Lung (tissue), 12 donors: ENCODE results near the gene PDAP1. TPM values are rescaled to one million over a fixed set of nuclear protein-coding genes. Genes with fewer than 3 reads are reported as not detected.

Source experiments
- ATAC-seq: fragments of 200-7000 bp; cut with Tn5 transposase; one replicate; pipeline ENCODE4 v1.9.1; 2020; ENCODE audit warnings: moderate number of reproducible peaks; ENCODE audit not compliant: insufficient read depth, low FRiP score
- DNase-seq, 3 donors: peaks; one replicate each; pipeline ENCODE4 v3.0.0-alpha.2; 2013 to 2017
- H3K27ac ChIP-seq, 2 donors: one replicate each; pipeline ENCODE4 v1.5.1; 2013; ENCODE audit warnings: mild to moderate bottlenecking in 2 of 2, moderate library complexity in 2 of 2, control low read depth in 1 of 2, inconsistent platforms in 1 of 2, low read depth in 1 of 2, low read length in 1 of 2
- H3K27me3 ChIP-seq, 3 donors: one replicate each; pipeline ENCODE4 v1.5.1; 2013; ENCODE audit warnings: low read length in 2 of 3; ENCODE audit not compliant: control insufficient read depth in 3 of 3, insufficient read depth in 3 of 3
- H3K36me3 ChIP-seq, 4 donors: one replicate each; pipeline ENCODE4 v1.5.1; 2013; ENCODE audit warnings: low read length in 4 of 4, mild to moderate bottlenecking in 1 of 4, moderate library complexity in 1 of 4; ENCODE audit not compliant: control insufficient read depth in 4 of 4, insufficient read depth in 4 of 4
- H3K4me1 ChIP-seq, 5 donors: one replicate each; pipeline ENCODE4 v1.5.1; 2013; ENCODE audit warnings: low read length in 5 of 5, mild to moderate bottlenecking in 2 of 5, moderate library complexity in 1 of 5; ENCODE audit not compliant: control insufficient read depth in 5 of 5, insufficient read depth in 5 of 5
- H3K4me3 ChIP-seq: one replicate; pipeline ENCODE4 v1.5.1; 2013; ENCODE audit warnings: mild to moderate bottlenecking, control low read depth, moderate library complexity
- H3K9ac ChIP-seq, 2 donors: one replicate each; pipeline ENCODE4 v1.5.1; 2013; ENCODE audit warnings: low read length in 2 of 2, control low read depth in 1 of 2; ENCODE audit not compliant: insufficient read depth in 1 of 2
- H3K9me3 ChIP-seq, 4 donors: one replicate each; pipeline ENCODE4 v1.5.1; 2013; ENCODE audit warnings: low read length in 3 of 4, mild to moderate bottlenecking in 1 of 4, moderate library complexity in 1 of 4; ENCODE audit not compliant: control insufficient read depth in 4 of 4, insufficient read depth in 3 of 4
- WGBS, 2 donors: extraction: QIAGEN DNeasy Blood & Tissue Kit; methylation state at CpG; one replicate each; pipeline ENCODE4 v1.1.7; 2013; 5-methylcytosine and 5-hydroxymethylcytosine counted together
- polyA plus RNA-seq, 2 donors: library from polyadenylated mRNA; stranded (reverse); fragments of 200-250 nt; gene quantifications; one replicate each; pipeline ENCODE4 v1.2.1, GENCODE V29; 2013
- total RNA-seq, 2 donors: library from RNA; depleted of rRNA in 1 of 2; stranded (reverse); fragments of >200 nt in 1 of 2; gene quantifications; one replicate each; pipeline ENCODE4 v1.2.1, GENCODE V29; 2014 to 2021
- TF ChIP-seq, protein P1 (sequence below): IDR thresholded peaks from 2 replicates; pipeline ENCODE4 v1.5.1; 2012; ENCODE audit warnings: mild to moderate bottlenecking; ENCODE audit errors: control extremely low read depth, extremely low read depth
- donor health status: control.
- donor health status: control.
- donor health status: Bipolar disorder and iron deficiency.
- donor health status: healthy.
- donor health status: DM: yes; HTN: yes; CAD: no.

Gene PDAP1
- total and polyA plus RNA-seq, 4 donors: 20.5 to 191 (median 113) TPM

DNA sequence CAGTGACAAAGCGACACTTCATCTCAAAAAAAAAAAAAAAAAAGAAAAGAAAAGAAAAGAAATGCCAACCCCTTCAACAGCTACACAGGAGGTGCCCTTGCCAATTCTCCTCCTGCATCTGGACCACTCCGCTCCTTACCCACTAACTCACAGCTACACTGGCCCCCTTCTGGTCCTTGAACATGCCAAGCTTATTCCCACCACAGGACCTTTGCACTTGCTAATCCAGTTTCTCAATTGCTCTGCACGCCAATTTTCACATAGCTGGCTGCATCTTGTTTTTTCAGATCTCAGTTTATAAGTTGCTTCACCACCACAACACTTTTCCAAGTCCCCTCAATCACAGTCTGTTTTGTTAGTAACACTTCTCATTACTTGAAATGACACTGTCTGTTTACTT lies 5.5 kb downstream of the PDAP1 start:
- H3K4me1 ChIP-seq: peaks cover 0 to 14% (median 7%) of the 10 kb centered on the region in 5 donors
- no peak overlapping the region for H3K4me3 ChIP-seq
- H3K9ac ChIP-seq: no peak overlapping the region
- TF ChIP-seq, protein P1, sequence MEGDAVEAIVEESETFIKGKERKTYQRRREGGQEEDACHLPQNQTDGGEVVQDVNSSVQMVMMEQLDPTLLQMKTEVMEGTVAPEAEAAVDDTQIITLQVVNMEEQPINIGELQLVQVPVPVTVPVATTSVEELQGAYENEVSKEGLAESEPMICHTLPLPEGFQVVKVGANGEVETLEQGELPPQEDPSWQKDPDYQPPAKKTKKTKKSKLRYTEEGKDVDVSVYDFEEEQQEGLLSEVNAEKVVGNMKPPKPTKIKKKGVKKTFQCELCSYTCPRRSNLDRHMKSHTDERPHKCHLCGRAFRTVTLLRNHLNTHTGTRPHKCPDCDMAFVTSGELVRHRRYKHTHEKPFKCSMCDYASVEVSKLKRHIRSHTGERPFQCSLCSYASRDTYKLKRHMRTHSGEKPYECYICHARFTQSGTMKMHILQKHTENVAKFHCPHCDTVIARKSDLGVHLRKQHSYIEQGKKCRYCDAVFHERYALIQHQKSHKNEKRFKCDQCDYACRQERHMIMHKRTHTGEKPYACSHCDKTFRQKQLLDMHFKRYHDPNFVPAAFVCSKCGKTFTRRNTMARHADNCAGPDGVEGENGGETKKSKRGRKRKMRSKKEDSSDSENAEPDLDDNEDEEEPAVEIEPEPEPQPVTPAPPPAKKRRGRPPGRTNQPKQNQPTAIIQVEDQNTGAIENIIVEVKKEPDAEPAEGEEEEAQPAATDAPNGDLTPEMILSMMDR: no peak
- no peak for DNase-seq
- H3K27me3 ChIP-seq: no peaks in the 10 kb centered on the region
- peaks cover 24 to 47% (median 33%) of the 10 kb centered on the region in 4 donors for H3K36me3 ChIP-seq
- ATAC-seq: no peak
- H3K9me3 ChIP-seq: no peaks in the 10 kb centered on the region
- H3K27ac ChIP-seq: no peak overlapping the region
- 98 to 99% methylated on average over 3 of the region's 3 CpGs for WGBS, 2 donors

DNA sequence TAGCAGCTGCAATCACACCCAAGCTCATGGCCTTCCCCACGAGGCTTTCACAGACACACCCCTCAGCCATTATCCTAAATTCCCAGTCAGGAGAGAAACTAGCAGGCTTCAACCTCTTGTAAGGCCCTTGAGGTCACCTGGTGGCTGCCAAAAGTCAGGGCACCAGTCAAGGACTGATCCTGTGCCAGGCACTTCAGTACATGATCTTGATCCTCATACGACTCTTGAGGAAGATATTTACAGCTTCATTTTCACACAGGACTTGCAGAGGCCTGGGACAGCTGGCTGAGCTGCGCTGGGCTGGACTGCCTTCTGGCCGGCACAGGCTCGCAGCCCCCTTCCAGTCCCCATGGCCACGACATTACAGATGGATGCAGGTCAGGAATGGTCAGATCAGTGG lies 8.8 kb downstream of the PDAP1 start:
- DNase-seq (no peak), ATAC-seq (peak; percentile 17)
- H3K9ac ChIP-seq: no peak overlapping the region
- H3K9me3 ChIP-seq: no peaks in the 10 kb centered on the region
- TF ChIP-seq, protein P1: no peak
- H3K4me3 ChIP-seq: no peak overlapping the region
- 62 to 82% methylated on average over 6 of the region's 6 CpGs for WGBS, 2 donors
- peak overlapping the region in 1 of 2 donors; percentile 6 for H3K27ac ChIP-seq
- H3K27me3 ChIP-seq: no peaks in the 10 kb centered on the region
- H3K36me3 ChIP-seq: peaks cover 32 to 68% (median 43%) of the 10 kb centered on the region in 4 donors
- peaks cover 0 to under 1% (median 0%) of the 10 kb centered on the region in 5 donors for H3K4me1 ChIP-seq

DNA sequence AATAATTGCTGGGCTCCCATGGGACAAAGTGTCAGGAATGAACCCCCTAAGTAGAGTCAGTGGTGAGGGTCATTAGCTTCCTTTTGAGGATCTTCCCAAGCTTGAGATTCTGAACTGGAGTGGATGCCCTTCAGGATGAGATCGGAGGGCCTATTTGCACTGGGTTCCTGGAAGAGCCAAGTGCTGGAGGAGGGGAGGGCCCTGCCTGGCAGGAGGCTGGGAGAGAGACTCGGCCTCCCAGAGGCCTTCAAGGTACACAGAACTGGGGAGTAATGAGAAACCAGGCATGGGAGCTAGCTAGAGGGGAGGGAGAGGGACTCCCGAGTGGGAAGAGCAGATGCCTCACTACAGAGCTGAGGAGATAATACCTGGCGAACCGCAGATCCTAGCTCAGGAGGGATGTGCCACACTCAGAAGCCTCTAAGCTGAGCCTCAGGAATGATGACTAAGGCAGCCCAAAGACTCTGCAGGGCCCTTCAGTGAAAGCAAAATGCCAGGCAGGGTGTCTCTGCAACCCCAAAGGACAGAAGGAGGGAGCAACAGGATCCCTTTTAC lies 9.4 kb downstream of the PDAP1 start:
- no peak for DNase-seq
- peak overlapping the region in 1 of 2 donors; percentile 44 for H3K27ac ChIP-seq
- whole genome bisulfite sequencing, 2 donors: 78 to 88% methylated on average over 5 of the region's 5 CpGs
- no peak overlapping the region for H3K4me3 ChIP-seq
- H3K27me3 ChIP-seq: no peaks in the 10 kb centered on the region
- ATAC-seq: no peak
- no peaks in the 10 kb centered on the region for H3K9me3 ChIP-seq
- H3K9ac ChIP-seq: no peak overlapping the region
- H3K36me3 ChIP-seq: peaks cover 30 to 68% (median 40%) of the 10 kb centered on the region in 4 donors
- TF ChIP-seq, protein P1: no peak
- H3K4me1 ChIP-seq: peaks cover 0 to under 1% (median 0%) of the 10 kb centered on the region in 5 donors
